Measurements from ENCODE around the gene RNF121.
A peak's percentile ranks its signal among the peaks of the same experiment; 100 is the strongest.

Gene RNF121

DNA sequence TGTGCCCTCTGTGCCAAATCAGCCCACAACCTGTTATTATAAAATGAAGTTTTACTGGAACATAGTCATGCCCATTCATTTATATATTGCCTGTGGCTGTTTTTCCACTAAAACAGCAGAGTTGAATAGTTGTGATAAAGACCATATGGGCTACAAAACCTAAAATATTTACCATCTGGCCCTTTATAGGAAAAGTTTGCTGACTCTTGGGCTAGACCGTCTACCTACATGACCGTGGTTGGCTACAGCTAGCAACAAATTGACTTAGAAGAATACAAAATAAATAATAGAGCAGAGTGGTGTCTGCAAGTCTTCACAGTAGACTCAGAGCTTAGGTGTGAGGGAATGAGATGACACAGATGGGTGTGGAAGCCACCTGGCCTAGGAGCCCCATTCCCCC lies 58.7 kb downstream of the RNF121 start:
- Histone ChIP-seq H3K27ac (ENCODE audit: insufficient read depth in 1 of 2, low read depth in 1 of 2, low read length in 2 of 2, poor library complexity in 1 of 2, severe bottlenecking in 2 of 2) (no peak overlapping the region), H3K9me3 (ENCODE audit: control extremely low read depth in 1 of 5, control insufficient read depth in 4 of 5, insufficient read depth in 2 of 5, low read depth in 1 of 5, low read length in 4 of 5) (no peaks in the 10 kb centered on the region), H3K4me3 (ENCODE audit: control insufficient read depth in 1 of 7, extremely low read depth in 1 of 7, insufficient read depth in 4 of 7, low read depth in 2 of 7, low read length in 6 of 7) (no peak overlapping the region), H3K27me3 (replicated peaks in 2 of 5; ENCODE audit: control insufficient read depth in 4 of 5, insufficient read depth in 5 of 5, low read length in 4 of 5) (no peaks in the 10 kb centered on the region), H3K36me3 (ENCODE audit: control insufficient read depth in 4 of 4, insufficient read depth in 4 of 4, low read length in 3 of 4) (peaks cover 8 to 23% (median 9%) of the 10 kb centered on the region in 4 experiments), H3K4me1 (ENCODE audit: control extremely low read depth in 1 of 4, control insufficient read depth in 4 of 4, insufficient read depth in 4 of 4, low read length in 3 of 4) (peaks cover 0 to 30% (median 18%) of the 10 kb centered on the region in 4 experiments)
- POLR2A ChIA-PET, result no interaction called here
- CTCF ChIA-PET, result interaction anchor here (1.0 to 8.7 kb wide), 5 partner anchors 11 to 38 kb away, joined by 3 to 67 read pairs (median 5); no protein-coding TSS in a partner anchor
- WGBS (ENCODE audit: insufficient coverage), result no CpG with 5 or more reads among the region's 2 CpGs
- no peak for DNase-seq

DNA sequence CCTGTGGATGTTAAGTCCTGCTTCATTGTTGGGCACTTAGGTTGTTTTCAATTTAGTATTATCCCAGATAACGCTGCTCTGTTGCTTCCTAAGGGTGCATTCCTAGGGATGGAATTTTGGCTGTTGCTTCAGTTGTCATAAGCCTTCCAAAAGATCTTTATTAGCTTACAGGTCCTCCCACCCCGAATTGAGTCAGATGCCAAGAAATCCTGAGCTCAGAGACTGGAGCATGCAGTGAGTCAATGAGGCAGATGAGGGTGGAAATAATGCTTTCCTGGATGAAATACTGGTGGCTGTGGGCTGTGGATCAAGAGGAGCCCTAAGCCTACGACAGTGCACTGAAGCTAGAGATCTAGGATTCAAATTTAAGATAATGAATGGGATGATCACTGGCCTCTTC lies 59.2 kb downstream of the RNF121 start:
- DNase-seq, result no peak

DNA sequence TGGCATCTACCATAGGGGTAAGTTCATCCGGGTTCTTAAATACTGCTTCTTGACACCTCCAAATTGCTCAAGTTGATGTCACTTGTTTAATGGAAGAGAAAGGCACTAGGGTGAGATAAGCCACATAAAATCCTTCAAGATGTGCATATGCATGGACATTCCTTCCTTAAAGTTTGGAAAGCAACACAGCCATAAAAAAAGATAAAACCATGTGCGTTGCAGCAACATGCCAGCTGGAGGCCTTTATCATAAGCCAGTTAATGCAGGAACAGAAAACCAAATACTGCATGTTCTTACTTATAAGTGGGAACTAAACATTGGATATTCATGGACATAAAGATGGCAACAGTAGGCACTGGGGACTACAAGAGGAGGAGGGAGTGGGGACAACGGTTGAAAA lies 61.9 kb downstream of the RNF121 start:
- H3K36me3 ChIP-seq (ENCODE audit: control insufficient read depth in 4 of 4, insufficient read depth in 4 of 4, low read length in 3 of 4), result peaks cover 4 to 16% (median 10%) of the 10 kb centered on the region in 4 experiments
- DNase-seq, result no peak
- H3K27ac ChIP-seq (ENCODE audit: insufficient read depth in 1 of 2, low read depth in 1 of 2, low read length in 2 of 2, poor library complexity in 1 of 2, severe bottlenecking in 2 of 2), result no peak overlapping the region
- CTCF ChIA-PET, result interaction anchor here (1.2 to 8.7 kb wide), 4 partner anchors 10 to 23 kb away, joined by 3 to 67 read pairs (median 9); no protein-coding TSS in a partner anchor
- H3K9me3 ChIP-seq (ENCODE audit: control extremely low read depth in 1 of 5, control insufficient read depth in 4 of 5, insufficient read depth in 2 of 5, low read depth in 1 of 5, low read length in 4 of 5), result no peaks in the 10 kb centered on the region
- H3K27me3 ChIP-seq (replicated peaks in 2 of 5; ENCODE audit: control insufficient read depth in 4 of 5, insufficient read depth in 5 of 5, low read length in 4 of 5), result no peaks in the 10 kb centered on the region
- 67% methylated on average over 3 of the region's 3 CpGs for WGBS (ENCODE audit: insufficient coverage)
- peaks cover 0 to 27% (median 16%) of the 10 kb centered on the region in 4 experiments for H3K4me1 ChIP-seq (ENCODE audit: control extremely low read depth in 1 of 4, control insufficient read depth in 4 of 4, insufficient read depth in 4 of 4, low read length in 3 of 4)
- H3K4me3 ChIP-seq (ENCODE audit: control insufficient read depth in 1 of 7, extremely low read depth in 1 of 7, insufficient read depth in 4 of 7, low read depth in 2 of 7, low read length in 6 of 7), result no peak overlapping the region
- POLR2A ChIA-PET, result no interaction called here

More for the DNA sequence above, 59.2 kb downstream of the RNF121 start:
- no peaks in the 10 kb centered on the region for H3K9me3 ChIP-seq (ENCODE audit: control extremely low read depth in 1 of 5, control insufficient read depth in 4 of 5, insufficient read depth in 2 of 5, low read depth in 1 of 5, low read length in 4 of 5)
- ChIA-PET CTCF (interaction anchor here (1.0 to 8.7 kb wide), 4 partner anchors 11 to 37 kb away, joined by 3 to 67 read pairs (median 4); no protein-coding TSS in a partner anchor), POLR2A (no interaction called here)
- no peaks in the 10 kb centered on the region for H3K27me3 ChIP-seq (replicated peaks in 2 of 5; ENCODE audit: control insufficient read depth in 4 of 5, insufficient read depth in 5 of 5, low read length in 4 of 5)
- WGBS (ENCODE audit: insufficient coverage), result 100% methylated on average over 2 of the region's 3 CpGs
- H3K4me1 ChIP-seq (ENCODE audit: control extremely low read depth in 1 of 4, control insufficient read depth in 4 of 4, insufficient read depth in 4 of 4, low read length in 3 of 4), result peaks cover 0 to 31% (median 18%) of the 10 kb centered on the region in 4 experiments
- no peak overlapping the region for H3K27ac ChIP-seq (ENCODE audit: insufficient read depth in 1 of 2, low read depth in 1 of 2, low read length in 2 of 2, poor library complexity in 1 of 2, severe bottlenecking in 2 of 2)
- no peak overlapping the region for H3K4me3 ChIP-seq (ENCODE audit: control insufficient read depth in 1 of 7, extremely low read depth in 1 of 7, insufficient read depth in 4 of 7, low read depth in 2 of 7, low read length in 6 of 7)
- peaks cover 8 to 20% (median 10%) of the 10 kb centered on the region in 4 experiments for H3K36me3 ChIP-seq (ENCODE audit: control insufficient read depth in 4 of 4, insufficient read depth in 4 of 4, low read length in 3 of 4)

DNA sequence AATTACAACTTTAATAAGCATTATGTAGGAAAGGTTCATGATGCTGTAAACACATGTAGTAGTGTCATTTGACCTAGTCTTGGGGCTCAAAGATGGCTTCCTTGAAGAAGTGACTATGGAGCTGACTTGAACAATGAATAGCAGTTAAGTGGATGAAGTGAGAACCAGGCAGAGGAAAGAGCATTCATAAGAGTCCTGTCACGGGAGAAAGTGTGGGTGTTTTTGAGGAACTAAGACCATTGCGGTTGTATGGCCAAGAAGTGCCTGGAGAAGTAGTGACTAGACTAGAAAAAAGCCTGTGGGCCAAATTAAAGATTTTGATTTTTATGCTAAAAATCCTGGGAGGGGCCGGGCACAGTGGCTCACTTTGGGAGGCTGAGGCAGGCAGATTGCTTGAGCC lies 62.6 kb downstream of the RNF121 start:
- CTCF ChIA-PET, result interaction anchor here (0.7 to 8.7 kb wide), 3 partner anchors 15 to 421 kb away, joined by 3 to 67 read pairs (median 12); no protein-coding TSS in a partner anchor
- peaks cover 4 to 20% (median 10%) of the 10 kb centered on the region in 4 experiments for H3K36me3 ChIP-seq (ENCODE audit: control insufficient read depth in 4 of 4, insufficient read depth in 4 of 4, low read length in 3 of 4)

DNA sequence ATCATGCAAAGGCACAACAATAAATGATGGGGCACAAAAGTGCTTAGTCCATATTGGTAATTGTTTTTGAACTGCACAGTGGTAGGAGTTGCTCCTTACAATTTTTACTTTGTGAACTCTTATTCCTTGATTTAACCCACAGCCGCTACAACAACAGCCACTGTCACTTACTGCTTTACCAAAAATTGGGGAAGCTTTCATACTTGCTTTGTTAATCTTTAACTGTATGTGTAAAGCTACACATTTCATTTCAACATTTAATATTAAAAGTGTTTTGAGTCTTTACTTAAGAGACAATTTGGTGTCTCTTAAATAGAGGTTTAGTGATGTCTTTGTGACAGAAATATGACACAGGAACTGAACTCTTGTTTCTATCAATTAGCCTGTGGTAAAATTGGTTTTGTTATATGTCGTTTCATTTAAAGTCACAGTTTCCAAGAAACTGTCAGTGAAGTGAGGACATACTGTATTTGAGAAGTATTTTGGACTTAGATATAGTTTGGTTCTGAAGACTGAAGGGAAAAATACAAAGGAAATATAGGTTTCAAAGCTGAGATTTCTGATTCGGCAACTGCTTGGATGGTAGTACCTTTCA lies 63.4 kb downstream of the RNF121 start:
- 100% methylated on average over 1 of the region's 3 CpGs for WGBS (ENCODE audit: insufficient coverage)
- Histone ChIP-seq H3K36me3 (ENCODE audit: control insufficient read depth in 4 of 4, insufficient read depth in 4 of 4, low read length in 3 of 4) (peaks cover 4 to 19% (median 12%) of the 10 kb centered on the region in 4 experiments), H3K9me3 (ENCODE audit: control extremely low read depth in 1 of 5, control insufficient read depth in 4 of 5, insufficient read depth in 2 of 5, low read depth in 1 of 5, low read length in 4 of 5) (no peaks in the 10 kb centered on the region), H3K27me3 (replicated peaks in 2 of 5; ENCODE audit: control insufficient read depth in 4 of 5, insufficient read depth in 5 of 5, low read length in 4 of 5) (no peaks in the 10 kb centered on the region), H3K27ac (ENCODE audit: insufficient read depth in 1 of 2, low read depth in 1 of 2, low read length in 2 of 2, poor library complexity in 1 of 2, severe bottlenecking in 2 of 2) (no peak overlapping the region), H3K4me3 (ENCODE audit: control insufficient read depth in 1 of 7, extremely low read depth in 1 of 7, insufficient read depth in 4 of 7, low read depth in 2 of 7, low read length in 6 of 7) (no peak overlapping the region), H3K4me1 (ENCODE audit: control extremely low read depth in 1 of 4, control insufficient read depth in 4 of 4, insufficient read depth in 4 of 4, low read length in 3 of 4) (peaks cover 0 to 20% (median 9%) of the 10 kb centered on the region in 4 experiments)
- DNase-seq, result no peak
- ChIA-PET POLR2A (no interaction called here), CTCF (interaction anchor here (0.8 to 8.7 kb wide), 2 partner anchors 15 to 22 kb away, joined by 3 to 67 read pairs; no protein-coding TSS in a partner anchor)

More for the DNA sequence above, 62.6 kb downstream of the RNF121 start:
- H3K27ac ChIP-seq (ENCODE audit: insufficient read depth in 1 of 2, low read depth in 1 of 2, low read length in 2 of 2, poor library complexity in 1 of 2, severe bottlenecking in 2 of 2), result no peak overlapping the region
- DNase-seq, result peak; percentile 66 to 93 (median 90)
- H3K4me3 ChIP-seq (ENCODE audit: control insufficient read depth in 1 of 7, extremely low read depth in 1 of 7, insufficient read depth in 4 of 7, low read depth in 2 of 7, low read length in 6 of 7), result no peak overlapping the region
- no peaks in the 10 kb centered on the region for H3K27me3 ChIP-seq (replicated peaks in 2 of 5; ENCODE audit: control insufficient read depth in 4 of 5, insufficient read depth in 5 of 5, low read length in 4 of 5)
- no peaks in the 10 kb centered on the region for H3K9me3 ChIP-seq (ENCODE audit: control extremely low read depth in 1 of 5, control insufficient read depth in 4 of 5, insufficient read depth in 2 of 5, low read depth in 1 of 5, low read length in 4 of 5)
- peaks cover 0 to 20% (median 9%) of the 10 kb centered on the region in 4 experiments for H3K4me1 ChIP-seq (ENCODE audit: control extremely low read depth in 1 of 4, control insufficient read depth in 4 of 4, insufficient read depth in 4 of 4, low read length in 3 of 4)
- 35% methylated on average over 3 of the region's 3 CpGs for WGBS (ENCODE audit: insufficient coverage)
- POLR2A ChIA-PET, result interaction anchor here (0.6 kb wide), 1 partner anchor 232 kb away, joined by 3 read pairs; no protein-coding TSS in a partner anchor

DNA sequence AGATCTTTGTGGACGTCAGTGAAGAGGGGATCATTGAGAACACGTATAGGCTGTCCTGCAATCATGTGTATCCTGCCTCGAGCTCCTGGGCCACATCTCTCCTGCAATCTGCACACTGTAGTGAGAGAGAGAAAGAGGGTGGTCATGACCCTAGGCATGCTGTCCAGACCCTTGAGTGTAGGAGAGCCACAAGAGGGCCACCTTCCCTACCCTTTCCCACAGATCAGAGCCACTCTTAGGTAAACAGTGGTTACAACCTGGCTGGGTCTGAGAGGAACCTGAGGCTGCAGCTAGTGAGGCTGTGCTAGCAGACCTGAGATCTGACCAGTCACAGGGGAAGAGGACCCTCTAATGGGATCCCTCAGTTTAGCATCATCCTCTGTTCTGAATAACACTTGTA lies 65.9 kb downstream of the RNF121 start:
- ChIA-PET CTCF (interaction anchor here (0.8 to 13.3 kb wide), 4 partner anchors 10 to 66 kb away, joined by 3 to 110 read pairs (median 7); partner anchors contain the start of gene XNDC1N), POLR2A (no interaction called here)
- Histone ChIP-seq H3K9me3 (ENCODE audit: control extremely low read depth in 1 of 5, control insufficient read depth in 4 of 5, insufficient read depth in 2 of 5, low read depth in 1 of 5, low read length in 4 of 5) (no peaks in the 10 kb centered on the region), H3K4me1 (ENCODE audit: control extremely low read depth in 1 of 4, control insufficient read depth in 4 of 4, insufficient read depth in 4 of 4, low read length in 3 of 4) (peaks cover 0 to 38% (median 24%) of the 10 kb centered on the region in 4 experiments), H3K27me3 (replicated peaks in 2 of 5; ENCODE audit: control insufficient read depth in 4 of 5, insufficient read depth in 5 of 5, low read length in 4 of 5) (no peaks in the 10 kb centered on the region), H3K27ac (ENCODE audit: insufficient read depth in 1 of 2, low read depth in 1 of 2, low read length in 2 of 2, poor library complexity in 1 of 2, severe bottlenecking in 2 of 2) (no peak overlapping the region), H3K36me3 (ENCODE audit: control insufficient read depth in 4 of 4, insufficient read depth in 4 of 4, low read length in 3 of 4) (peaks cover 0 to 19% (median 12%) of the 10 kb centered on the region in 4 experiments), H3K4me3 (ENCODE audit: control insufficient read depth in 1 of 7, extremely low read depth in 1 of 7, insufficient read depth in 4 of 7, low read depth in 2 of 7, low read length in 6 of 7) (no peak overlapping the region)
- WGBS (ENCODE audit: insufficient coverage), result no CpG with 5 or more reads among the region's 3 CpGs
- DNase-seq, result no peak

DNA sequence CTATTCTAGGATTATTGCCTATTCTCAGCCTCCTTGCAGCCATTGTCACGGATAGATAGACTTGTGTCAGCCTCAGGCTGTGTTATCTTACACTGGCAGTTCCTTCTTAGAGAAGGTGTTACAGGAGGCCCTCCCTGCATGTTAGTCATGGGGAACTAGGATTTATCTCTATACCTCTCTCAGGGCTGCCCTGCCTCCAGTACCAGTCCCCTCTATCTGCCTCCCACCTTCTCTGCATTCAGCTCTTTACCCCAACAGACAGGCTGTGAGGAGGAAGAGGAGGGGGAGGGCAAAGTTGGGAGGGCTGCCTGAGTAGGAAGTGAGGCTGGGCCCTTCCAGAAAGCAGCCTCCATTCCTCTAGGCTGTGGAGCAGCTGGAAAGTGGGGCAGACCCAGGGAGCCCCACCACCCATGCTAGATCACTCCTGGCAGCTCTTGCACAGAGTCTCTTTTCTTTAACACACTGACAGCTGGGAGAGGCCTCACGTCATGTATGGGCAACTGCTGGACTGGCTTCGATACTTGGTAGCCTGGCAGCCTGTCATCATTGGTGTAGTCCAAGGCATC lies 67.0 kb downstream of the RNF121 start:
- 93% methylated on average over 3 of the region's 3 CpGs for WGBS (ENCODE audit: insufficient coverage)
- Histone ChIP-seq H3K36me3 (ENCODE audit: control insufficient read depth in 4 of 4, insufficient read depth in 4 of 4, low read length in 3 of 4) (peaks cover 0 to 19% (median 10%) of the 10 kb centered on the region in 4 experiments), H3K27ac (ENCODE audit: insufficient read depth in 1 of 2, low read depth in 1 of 2, low read length in 2 of 2, poor library complexity in 1 of 2, severe bottlenecking in 2 of 2) (no peak overlapping the region), H3K4me1 (ENCODE audit: control extremely low read depth in 1 of 4, control insufficient read depth in 4 of 4, insufficient read depth in 4 of 4, low read length in 3 of 4) (peaks cover 0 to 35% (median 23%) of the 10 kb centered on the region in 4 experiments), H3K27me3 (replicated peaks in 2 of 5; ENCODE audit: control insufficient read depth in 4 of 5, insufficient read depth in 5 of 5, low read length in 4 of 5) (no peaks in the 10 kb centered on the region), H3K4me3 (ENCODE audit: control insufficient read depth in 1 of 7, extremely low read depth in 1 of 7, insufficient read depth in 4 of 7, low read depth in 2 of 7, low read length in 6 of 7) (no peak overlapping the region), H3K9me3 (ENCODE audit: control extremely low read depth in 1 of 5, control insufficient read depth in 4 of 5, insufficient read depth in 2 of 5, low read depth in 1 of 5, low read length in 4 of 5) (no peaks in the 10 kb centered on the region)
- peak in 2 of 3 donors; percentile 44 to 71 for DNase-seq
- POLR2A ChIA-PET, result no interaction called here
- CTCF ChIA-PET, result interaction anchor here (1.7 to 13.3 kb wide), 2 partner anchors 17 to 21 kb away, joined by 9 to 110 read pairs; no protein-coding TSS in a partner anchor

Data from common myeloid progenitor, CD34-positive (primary cell).